ENCODE measurements around the gene ESPNL.

The ESPNL gene

GRCh38 chr2:238137885-238138284 is 37.7 kb downstream of the ESPNL start:
- Mint-ChIP-seq H3K36me3 (ENCODE audit: low read depth) (no peaks in the 10 kb centered on the region), H3K4me3 (peak overlapping the region in 1 of 3 experiments; percentile 38), H3K27me3 (ENCODE audit: low read depth) (no peaks in the 10 kb centered on the region), H3K9me3 (no peaks in the 10 kb centered on the region), H3K4me1 (peaks cover 39% of the 10 kb centered on the region), H3K27ac (peak overlapping the region in 1 of 3 experiments; percentile 26)
- TF ChIP-seq CTCF (IDR thresholded peaks at IDR 0.05; ENCODE audit: unreplicated experiment in 3 of 3) = no peak

DNA sequence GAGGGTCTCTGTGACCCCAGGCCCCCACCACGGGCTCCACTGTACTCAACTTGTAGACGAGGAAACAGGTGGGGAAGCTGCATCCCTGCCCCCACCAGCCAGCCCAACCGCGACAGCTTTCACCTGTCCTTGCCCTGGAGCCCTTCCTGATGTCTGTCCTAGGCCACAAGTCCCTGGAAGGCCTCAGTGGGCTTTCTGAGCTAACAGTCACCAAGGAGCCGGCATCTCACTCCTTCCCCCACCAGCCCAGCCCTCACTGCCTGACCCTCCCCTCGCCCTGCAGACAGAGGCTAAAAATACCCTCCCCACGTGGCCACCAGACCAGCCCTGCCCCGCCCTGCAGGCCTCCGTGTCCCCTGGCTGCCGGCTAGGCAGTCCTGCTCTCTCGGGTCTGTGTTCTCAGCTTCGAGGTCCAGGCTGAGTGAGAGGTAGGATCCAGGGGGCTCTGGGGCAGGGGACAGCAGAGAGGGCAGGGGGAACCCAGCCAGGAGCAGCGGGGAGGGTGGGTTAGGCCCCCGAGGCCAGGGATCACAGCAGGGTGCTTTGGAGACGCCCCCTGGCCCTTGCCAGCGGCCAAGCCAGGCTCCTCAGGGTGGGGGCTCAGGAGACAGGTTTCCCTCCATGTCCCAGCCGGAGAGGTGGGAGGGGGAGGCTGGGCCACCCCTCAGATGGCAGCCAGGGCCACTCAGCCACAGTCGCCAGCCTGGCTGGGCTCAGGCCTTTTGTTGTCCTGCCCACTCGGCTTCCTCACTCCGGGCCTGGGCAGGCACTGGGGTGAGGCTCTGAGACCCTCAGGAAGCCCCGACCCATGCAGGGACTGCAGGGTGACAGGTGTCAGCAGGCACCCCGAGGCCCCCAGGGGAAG is 38.4 kb downstream of the ESPNL start, which contains the start of gene KLHL30:
Gene KLHL30 (plus strand): TSS at position 338 of the 865 bp plus-strand sequence. CDS start 2,087 bp downstream, outside the sequence.
- Mint-ChIP-seq H3K27me3 (ENCODE audit: low read depth) (no peaks in the 10 kb centered on the region), H3K4me3 (peak within 1 kb of the TSS in 2 of 3 experiments; percentile 57 to 78), H3K27ac (peak within 1 kb of the TSS in 2 of 3 experiments; percentile 23 to 26), H3K9me3 (no peaks in the 10 kb centered on the region), H3K36me3 (ENCODE audit: low read depth) (no peaks in the 10 kb centered on the region), H3K4me1 (peaks cover 33% of the 10 kb centered on the region)
- no peak for TF ChIP-seq CTCF (IDR thresholded peaks at IDR 0.05; ENCODE audit: unreplicated experiment in 3 of 3)

- peak; percentile 50 to 54 (median 52) for TF ChIP-seq CTCF (IDR thresholded peaks at IDR 0.05; ENCODE audit: unreplicated experiment in 3 of 3)
- H3K4me1 Mint-ChIP-seq = peaks cover 36% of the 10 kb centered on the region
- no peaks in the 10 kb centered on the region for H3K9me3 Mint-ChIP-seq
- peak overlapping the region in 2 of 3 experiments; percentile 57 to 78 for H3K4me3 Mint-ChIP-seq
- H3K36me3 Mint-ChIP-seq (ENCODE audit: low read depth) = no peaks in the 10 kb centered on the region
- no peaks in the 10 kb centered on the region for H3K27me3 Mint-ChIP-seq (ENCODE audit: low read depth)
- H3K27ac Mint-ChIP-seq = no peak overlapping the region
Observed at GRCh38 chr2:238139196-238140039, 39.3 kb downstream of the ESPNL start.

DNA sequence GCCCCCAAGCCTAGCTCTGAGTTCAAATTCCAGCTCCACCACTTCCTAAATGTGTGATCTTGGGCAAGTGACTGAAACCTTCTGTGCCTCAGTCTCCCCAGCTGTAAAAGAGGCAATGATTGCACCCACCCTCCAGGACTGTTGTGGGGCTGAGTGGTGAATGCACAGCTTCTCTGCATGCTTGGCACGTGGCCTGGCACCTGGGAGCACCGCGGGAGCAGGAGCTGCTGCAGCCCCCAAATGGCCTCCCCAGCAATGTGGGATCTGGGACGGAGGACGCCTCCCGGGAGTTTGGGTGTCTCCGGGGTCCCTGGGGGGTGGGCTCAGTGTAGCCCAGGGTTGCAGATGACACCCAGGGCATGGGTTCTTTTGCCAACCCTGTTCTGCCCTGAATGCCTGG is 39.9 kb downstream of the ESPNL start:
- H3K27me3 Mint-ChIP-seq (ENCODE audit: low read depth) = no peaks in the 10 kb centered on the region
- H3K36me3 Mint-ChIP-seq (ENCODE audit: low read depth) = no peaks in the 10 kb centered on the region
- H3K4me3 Mint-ChIP-seq = peak overlapping the region in 2 of 3 experiments; percentile 57 to 78
- no peak for TF ChIP-seq CTCF (IDR thresholded peaks at IDR 0.05; ENCODE audit: unreplicated experiment in 3 of 3)
- H3K4me1 Mint-ChIP-seq = peaks cover 36% of the 10 kb centered on the region
- no peaks in the 10 kb centered on the region for H3K9me3 Mint-ChIP-seq
- no peak overlapping the region for H3K27ac Mint-ChIP-seq

- no peaks in the 10 kb centered on the region for H3K36me3 Mint-ChIP-seq (ENCODE audit: low read depth)
- no peaks in the 10 kb centered on the region for H3K27me3 Mint-ChIP-seq (ENCODE audit: low read depth)
- peaks cover 35% of the 10 kb centered on the region for H3K4me1 Mint-ChIP-seq
- H3K4me3 Mint-ChIP-seq = no peak overlapping the region
- no peak for TF ChIP-seq CTCF (IDR thresholded peaks at IDR 0.05; ENCODE audit: unreplicated experiment in 3 of 3)
- H3K27ac Mint-ChIP-seq = no peak overlapping the region
- no peaks in the 10 kb centered on the region for H3K9me3 Mint-ChIP-seq
Observed at GRCh38 chr2:238140721-238141540, 40.8 kb downstream of the ESPNL start.

Data from nephron (organoid).